ENCODE results near the gene HNRNPM. TPM values are rescaled to one million over a fixed set of nuclear protein-coding genes. Genes with fewer than 3 reads are reported as not detected.
"Not testable (repeated sequence)": the region's sequence is repeated elsewhere in the genome, so short reads cannot be mapped to it uniquely, and the experiment has no call there.

Gene HNRNPM
- total RNA-seq, 1 donor from 2014 or later = 152 TPM

DNA sequence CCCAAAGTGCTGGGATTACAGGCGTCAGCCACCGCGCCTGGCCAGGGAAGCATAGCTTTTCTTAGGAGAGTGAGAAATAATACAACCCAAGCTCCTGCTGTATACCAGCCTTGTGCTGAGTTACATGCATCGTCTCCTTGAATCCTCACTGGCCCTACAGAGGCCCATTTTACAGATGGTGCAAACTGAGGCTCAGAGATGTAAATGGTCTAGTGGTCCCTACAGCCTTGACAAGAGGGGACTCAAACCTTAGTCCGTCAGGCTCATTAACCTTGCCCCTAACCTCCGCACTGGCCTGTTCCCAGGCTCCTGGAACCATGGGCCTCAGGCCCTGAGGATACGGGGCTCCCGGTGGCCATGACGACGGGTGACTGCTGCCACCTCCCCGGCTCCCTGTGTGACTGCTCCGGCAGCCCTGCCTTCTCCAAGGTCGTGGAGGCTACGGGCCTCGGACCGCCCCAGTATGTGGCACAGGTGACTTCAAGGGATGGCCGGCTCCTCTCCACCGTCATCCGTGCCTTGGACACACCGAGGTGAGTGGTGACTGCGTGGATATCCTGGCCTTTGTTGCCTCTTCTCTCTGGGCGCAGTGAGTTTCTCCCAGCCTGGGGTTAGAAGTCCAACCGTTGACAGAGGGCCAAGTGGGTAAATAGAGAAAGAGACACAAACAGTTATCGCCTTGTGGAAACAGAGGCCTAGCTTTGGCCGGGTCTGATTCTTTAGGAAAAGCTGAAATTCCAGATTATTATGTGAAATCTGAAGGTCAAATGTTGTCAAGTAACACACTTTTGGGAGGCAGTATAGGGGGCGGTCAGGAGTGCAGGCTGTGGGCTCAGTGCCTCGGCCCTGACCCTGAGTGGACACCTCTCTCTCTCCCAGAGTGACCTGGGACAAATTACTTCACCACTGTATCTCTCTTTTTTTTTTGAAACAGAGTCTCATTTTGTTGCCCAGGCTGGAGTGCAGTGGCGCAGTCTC lies 23.0 kb upstream of the HNRNPM start:
- no peak overlapping the region for H3K27ac ChIP-seq
- ATAC-seq = no peak
- H3K4me3 ChIP-seq = no peak overlapping the region
- no peak for DNase-seq
- intact Hi-C loops (cut with DNase I) = no loop called here
- peaks cover 37% of the 10 kb centered on the region for H3K4me1 ChIP-seq
- H3K27me3 ChIP-seq (ENCODE audit: low read depth) = no peaks in the 10 kb centered on the region
- TF ChIP-seq, protein P1, sequence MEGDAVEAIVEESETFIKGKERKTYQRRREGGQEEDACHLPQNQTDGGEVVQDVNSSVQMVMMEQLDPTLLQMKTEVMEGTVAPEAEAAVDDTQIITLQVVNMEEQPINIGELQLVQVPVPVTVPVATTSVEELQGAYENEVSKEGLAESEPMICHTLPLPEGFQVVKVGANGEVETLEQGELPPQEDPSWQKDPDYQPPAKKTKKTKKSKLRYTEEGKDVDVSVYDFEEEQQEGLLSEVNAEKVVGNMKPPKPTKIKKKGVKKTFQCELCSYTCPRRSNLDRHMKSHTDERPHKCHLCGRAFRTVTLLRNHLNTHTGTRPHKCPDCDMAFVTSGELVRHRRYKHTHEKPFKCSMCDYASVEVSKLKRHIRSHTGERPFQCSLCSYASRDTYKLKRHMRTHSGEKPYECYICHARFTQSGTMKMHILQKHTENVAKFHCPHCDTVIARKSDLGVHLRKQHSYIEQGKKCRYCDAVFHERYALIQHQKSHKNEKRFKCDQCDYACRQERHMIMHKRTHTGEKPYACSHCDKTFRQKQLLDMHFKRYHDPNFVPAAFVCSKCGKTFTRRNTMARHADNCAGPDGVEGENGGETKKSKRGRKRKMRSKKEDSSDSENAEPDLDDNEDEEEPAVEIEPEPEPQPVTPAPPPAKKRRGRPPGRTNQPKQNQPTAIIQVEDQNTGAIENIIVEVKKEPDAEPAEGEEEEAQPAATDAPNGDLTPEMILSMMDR (IDR thresholded peaks at IDR 0.05) = no peak
- no peaks in the 10 kb centered on the region for H3K9me3 ChIP-seq
- peaks cover 25% of the 10 kb centered on the region for H3K36me3 ChIP-seq

DNA sequence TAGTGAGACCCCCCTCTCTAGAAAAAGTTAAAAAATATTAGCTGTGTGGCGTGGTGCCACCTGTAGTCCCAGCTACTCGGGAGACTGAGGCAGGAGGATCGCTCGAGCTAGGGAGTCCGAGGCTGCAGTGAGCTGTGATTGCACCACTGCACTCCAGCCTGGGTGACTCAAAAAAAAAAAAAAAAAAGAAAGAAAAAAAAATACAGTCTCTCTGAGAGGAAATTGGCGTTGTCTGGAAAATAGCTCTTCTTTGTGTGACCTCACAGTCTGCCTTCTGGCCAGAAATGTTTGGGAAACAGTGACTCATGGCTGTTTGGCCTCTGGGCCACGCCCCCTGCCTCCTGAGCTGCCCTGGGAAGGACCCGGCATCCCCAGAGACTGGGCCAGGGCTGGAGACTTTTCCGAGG lies 21.0 kb upstream of the HNRNPM start:
- TF ChIP-seq, protein P1 (IDR thresholded peaks at IDR 0.05) = no peak
- Histone ChIP-seq H3K27me3 (ENCODE audit: low read depth) (no peaks in the 10 kb centered on the region), H3K27ac (peak overlapping the region; percentile 82), H3K9me3 (no peaks in the 10 kb centered on the region), H3K36me3 (peaks cover 32% of the 10 kb centered on the region), H3K4me1 (peaks cover 19% of the 10 kb centered on the region), H3K4me3 (peak overlapping the region; percentile 27)
- ATAC-seq (peak; percentile 94 to 95), DNase-seq (peak; percentile 86)
- intact Hi-C loops (cut with DNase I) = no loop called here

DNA sequence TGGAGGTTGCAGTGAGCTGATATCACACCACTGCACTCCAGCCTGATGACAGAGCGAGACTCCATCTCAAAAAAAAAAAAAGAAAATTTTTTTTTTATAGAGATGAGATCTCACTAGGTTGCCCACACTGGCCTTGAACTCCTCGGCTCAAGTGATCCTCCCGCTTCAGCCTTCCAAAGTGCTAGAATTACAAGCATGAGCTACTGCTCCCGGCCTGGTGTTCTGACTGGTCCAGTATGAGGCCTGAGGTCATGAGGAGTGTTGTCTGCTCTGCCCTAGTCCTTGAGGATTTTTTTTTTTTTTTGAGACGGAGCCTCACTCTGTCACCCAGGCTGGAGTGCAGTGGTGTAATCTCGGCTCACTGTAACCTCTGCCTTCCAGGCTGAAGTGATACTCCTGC lies 19.4 kb upstream of the HNRNPM start:
- H3K9me3 ChIP-seq; ATAC-seq; H3K27ac ChIP-seq; DNase-seq; H3K27me3 ChIP-seq (ENCODE audit: low read depth); H3K4me3 ChIP-seq; intact Hi-C loops (cut with DNase I): not testable (repeated sequence)
- Histone ChIP-seq H3K36me3 (peaks cover 45% of the 10 kb centered on the region), H3K4me1 (peaks cover 18% of the 10 kb centered on the region)

DNA sequence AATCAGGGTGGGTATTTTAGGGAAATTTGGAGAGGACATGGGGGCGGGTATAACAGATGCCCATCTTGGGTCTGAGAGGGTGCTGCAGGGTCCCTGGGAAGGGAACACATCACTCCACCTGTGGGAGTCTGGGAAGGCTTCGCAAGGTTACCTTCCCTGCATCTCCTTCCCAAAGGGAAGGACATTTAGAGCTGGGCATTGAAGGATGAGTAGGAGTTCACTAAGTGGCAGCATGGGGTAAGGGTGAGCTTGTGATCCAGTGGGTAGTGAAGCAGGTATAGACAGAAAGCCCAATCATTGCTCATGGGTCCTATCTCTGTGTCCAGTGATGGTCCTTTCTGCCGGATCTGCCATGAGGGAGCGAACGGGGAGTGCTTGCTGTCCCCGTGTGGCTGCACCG lies 18.5 kb upstream of the HNRNPM start:
- DNase-seq (no peak), ATAC-seq (no peak)
- intact Hi-C loops (cut with DNase I) = no loop called here
- no peak overlapping the region for H3K4me3 ChIP-seq
- H3K27ac ChIP-seq = no peak overlapping the region
- TF ChIP-seq, protein P1 (IDR thresholded peaks at IDR 0.05) = no peak
- H3K36me3 ChIP-seq = peaks cover 54% of the 10 kb centered on the region
- H3K9me3 ChIP-seq = no peaks in the 10 kb centered on the region
- H3K27me3 ChIP-seq (ENCODE audit: low read depth) = no peaks in the 10 kb centered on the region
- H3K4me1 ChIP-seq = peaks cover 18% of the 10 kb centered on the region

DNA sequence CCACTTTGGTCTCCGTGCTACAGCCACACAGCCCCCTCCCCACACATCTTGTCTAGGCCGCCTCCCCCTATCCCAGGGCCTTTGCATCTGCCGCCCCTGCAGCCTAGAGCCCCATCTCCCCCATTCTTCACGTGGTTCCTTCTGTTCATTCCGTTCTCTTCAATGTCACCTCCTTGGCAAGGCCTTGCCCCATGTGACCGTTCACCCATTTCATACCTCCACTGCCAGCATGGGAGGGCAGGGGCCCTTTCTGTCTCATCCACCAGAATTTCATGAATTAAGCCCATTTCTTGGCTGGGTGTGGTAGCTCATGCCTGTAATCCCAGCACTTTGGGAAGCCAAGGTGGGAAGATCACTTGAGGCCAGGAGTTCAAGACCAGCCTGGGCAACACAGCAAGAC lies 15.7 kb upstream of the HNRNPM start:
- TF ChIP-seq, protein P1 (IDR thresholded peaks at IDR 0.05) = no peak
- H3K4me1 ChIP-seq = peaks cover 12% of the 10 kb centered on the region
- intact Hi-C loops (cut with DNase I) = no loop called here
- H3K27me3 ChIP-seq (ENCODE audit: low read depth) = no peaks in the 10 kb centered on the region
- DNase-seq (no peak), ATAC-seq (no peak)
- no peak overlapping the region for H3K4me3 ChIP-seq
- H3K9me3 ChIP-seq = no peaks in the 10 kb centered on the region
- H3K36me3 ChIP-seq = peaks cover 51% of the 10 kb centered on the region
- no peak overlapping the region for H3K27ac ChIP-seq

DNA sequence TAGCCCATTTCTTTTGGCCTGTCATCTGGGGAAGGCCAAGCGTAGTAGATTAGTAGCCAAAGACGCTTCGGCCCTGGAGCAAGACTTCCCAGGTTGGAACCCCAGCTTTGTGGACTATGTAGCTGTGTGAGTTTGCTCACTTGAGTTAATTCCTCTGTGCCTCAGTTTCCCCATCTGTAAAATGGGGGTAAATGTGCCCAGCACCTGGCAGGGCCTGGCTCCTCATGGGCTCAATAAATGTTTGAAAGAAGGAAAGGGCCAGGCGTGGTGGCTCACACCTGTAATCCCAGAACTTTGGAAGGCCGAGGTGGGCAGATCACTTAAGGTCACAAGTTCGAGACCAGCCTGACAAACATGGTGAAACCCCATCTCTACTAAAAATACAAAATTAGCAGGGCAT lies 14.9 kb upstream of the HNRNPM start:
- no peaks in the 10 kb centered on the region for H3K27me3 ChIP-seq (ENCODE audit: low read depth)
- peaks cover 13% of the 10 kb centered on the region for H3K4me1 ChIP-seq
- no peak overlapping the region for H3K4me3 ChIP-seq
- intact Hi-C loops (cut with DNase I) = no loop called here
- no peaks in the 10 kb centered on the region for H3K9me3 ChIP-seq
- ATAC-seq (no peak), DNase-seq (no peak)
- peaks cover 47% of the 10 kb centered on the region for H3K36me3 ChIP-seq
- no peak overlapping the region for H3K27ac ChIP-seq
- TF ChIP-seq, protein P1 (IDR thresholded peaks at IDR 0.05) = no peak

Measured in lower lobe of right lung (tissue), 2 donors.